Measurements from ENCODE around the gene CBFA2T3.

DNA sequence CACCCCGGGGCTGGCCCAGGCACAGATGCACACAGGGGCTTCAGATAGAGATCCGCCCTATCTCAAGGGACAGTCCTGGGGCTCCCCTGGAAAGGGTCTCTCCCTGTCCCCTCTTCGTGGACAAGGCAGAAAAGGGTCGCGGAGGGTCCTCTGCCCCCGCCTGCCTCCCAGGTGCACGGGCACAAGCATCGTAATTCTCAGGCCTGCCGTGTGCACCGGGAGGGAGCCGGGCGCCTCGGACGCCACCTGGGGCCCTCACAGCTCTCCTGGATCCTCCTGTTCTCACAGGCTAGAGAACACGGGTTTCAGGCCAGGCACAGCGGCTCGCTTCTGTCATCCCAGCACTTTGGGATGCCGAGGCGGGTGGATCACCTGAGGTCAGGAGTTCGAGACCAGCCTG is 98.7 kb downstream of the CBFA2T3 start:
- TF ChIP-seq POLR2A (IDR thresholded peaks at IDR 0.05; ENCODE audit: low read length) = no peak
- no peak for TF ChIP-seq GATA1 (IDR thresholded peaks at IDR 0.05; ENCODE audit: low read depth, low read length)

All from erythroblast (primary cell).